SU-DHL-6 (cell line): ENCODE data around the gene NEUROG3.

ENCODE experiments used
- H2AFZ ChIP-seq: fragments of 200-600 bp; sonication (generic); 2 replicates; pipeline ENCODE4 v1.6.1; 2014; ENCODE audit warnings: low read depth, mild to moderate bottlenecking, moderate library complexity, mixed read lengths, antibody characterized with exemption, low read length; ENCODE audit not compliant: severe bottlenecking
- H3F3A ChIP-seq: fragments of 200-600 bp; shearing (Covaris generic); 2 replicates; pipeline ENCODE4 v1.6.0; 2016; ENCODE audit warnings: antibody characterized with exemption, mild to moderate bottlenecking; ENCODE audit not compliant: insufficient read depth
- H3K27ac ChIP-seq: fragments of 200-600 bp; sonication (generic); 2 replicates; pipeline ENCODE4 v1.5.1; 2016; ENCODE audit warnings: low read depth, mild to moderate bottlenecking, low read length, moderate library complexity, mixed read lengths
- H3K27me3 ChIP-seq: fragments of 200-600 bp; sonication (generic), shearing (Covaris generic); 2 replicates; pipeline ENCODE4 v1.6.0; 2014; ENCODE audit warnings: mild to moderate bottlenecking, low read length
- H3K36me3 ChIP-seq: fragments of 200-600 bp; sonication (generic); 2 replicates; pipeline ENCODE4 v1.6.1; 2014; ENCODE audit warnings: mild to moderate bottlenecking, low read length, mixed read lengths
- H3K4me2 ChIP-seq: fragments of 300-600, 200-600 bp; shearing (Covaris generic), sonication (generic); 2 replicates; pipeline ENCODE4 v1.6.0; 2014; ENCODE audit warnings: low read length, low read depth, mild to moderate bottlenecking; ENCODE audit not compliant: poor library complexity, severe bottlenecking
- H3K4me3 ChIP-seq: fragments of 200-600 bp; sonication (generic); 2 replicates; pipeline ENCODE4 v1.5.1; 2014; ENCODE audit warnings: antibody characterized with exemption, low read length, mild to moderate bottlenecking, mixed read lengths; ENCODE audit not compliant: insufficient read depth, poor library complexity, severe bottlenecking
- H3K79me2 ChIP-seq: fragments of 200-600 bp; sonication (generic); 2 replicates; pipeline ENCODE4 v1.6.1; 2014; ENCODE audit warnings: mild to moderate bottlenecking, low read length, moderate library complexity; ENCODE audit not compliant: insufficient read depth
- H3K9ac ChIP-seq: fragments of 200-600 bp; sonication (generic); 2 replicates; pipeline ENCODE4 v1.7.0; 2014; ENCODE audit warnings: mild to moderate bottlenecking, low read length
- H3K9me2 ChIP-seq: fragments of 200-600 bp; sonication (generic); replicated peaks from 2 replicates; pipeline ENCODE4 v1.6.1; 2014; ENCODE audit warnings: low read length; ENCODE audit not compliant: insufficient read depth
- H3K9me3 ChIP-seq: fragments of 200-600 bp; sonication (generic); 2 replicates; pipeline ENCODE4 v1.6.1; 2014; ENCODE audit warnings: low read length, mixed read lengths; ENCODE audit not compliant: insufficient read depth
- H4K20me1 ChIP-seq: fragments of 200-600 bp; sonication (generic); 2 replicates; pipeline ENCODE4 v1.6.1; 2014; ENCODE audit warnings: low read depth, mild to moderate bottlenecking, antibody characterized with exemption, low read length, moderate library complexity, mixed read lengths
- CTCF ChIP-seq: fragments of 200-600 bp; sonication (generic); IDR thresholded peaks from one replicate; pipeline ENCODE4 v1.5.1; 2017; ENCODE audit warnings: antibody characterized with exemption, mild to moderate bottlenecking, low read length, moderate library complexity; ENCODE audit not compliant: insufficient read depth, poor library complexity, severe bottlenecking
- EZH2phosphoT487 ChIP-seq: fragments of 200-600 bp; sonication (generic), shearing (Covaris generic); conservative IDR thresholded peaks from 2 replicates; pipeline ENCODE4 v1.6.1; 2018; ENCODE audit warnings: mild to moderate bottlenecking, antibody characterized with exemption, low read length, moderate library complexity, mixed read lengths

NEUROG3 gene

GRCh38 chr10:69568472-69569395, 4.5 kb downstream of the NEUROG3 start:
- no peak overlapping the region for H3K27ac ChIP-seq
- H3K36me3 ChIP-seq = no peaks in the 10 kb centered on the region
- H3K4me2 ChIP-seq = no peak overlapping the region
- H4K20me1 ChIP-seq = no peaks in the 10 kb centered on the region
- H2AFZ ChIP-seq = no peak overlapping the region
- no peaks in the 10 kb centered on the region for H3K27me3 ChIP-seq
- H3K9me2 ChIP-seq = no peaks in the 10 kb centered on the region
- no peaks in the 10 kb centered on the region for H3K9me3 ChIP-seq
- no peak overlapping the region for H3K4me3 ChIP-seq
- H3K9ac ChIP-seq = no peak overlapping the region
- H3F3A ChIP-seq = no peaks in the 10 kb centered on the region
- no peaks in the 10 kb centered on the region for H3K79me2 ChIP-seq
- TF ChIP-seq CTCF (no peak), EZH2phosphoT487 (no peak)

GRCh38 chr10:69567920-69568319, 5.3 kb downstream of the NEUROG3 start:
- Histone ChIP-seq H3K27me3 (no peaks in the 10 kb centered on the region), H3K4me3 (no peak overlapping the region), H3K9me2 (no peaks in the 10 kb centered on the region), H2AFZ (no peak overlapping the region), H3F3A (no peaks in the 10 kb centered on the region), H3K36me3 (no peaks in the 10 kb centered on the region), H3K79me2 (no peaks in the 10 kb centered on the region), H4K20me1 (no peaks in the 10 kb centered on the region), H3K9me3 (no peaks in the 10 kb centered on the region), H3K27ac (no peak overlapping the region), H3K4me2 (no peak overlapping the region), H3K9ac (no peak overlapping the region)
- TF ChIP-seq EZH2phosphoT487 (no peak), CTCF (no peak)

GRCh38 chr10:69562731-69563254, 10.4 kb downstream of the NEUROG3 start:
- Histone ChIP-seq H2AFZ (no peak overlapping the region), H3K79me2 (no peaks in the 10 kb centered on the region), H3K27me3 (no peaks in the 10 kb centered on the region), H3K9me2 (no peaks in the 10 kb centered on the region), H3K4me2 (no peak overlapping the region), H3K4me3 (no peak overlapping the region), H3K9ac (no peak overlapping the region), H3K9me3 (no peaks in the 10 kb centered on the region), H4K20me1 (no peaks in the 10 kb centered on the region), H3K36me3 (no peaks in the 10 kb centered on the region), H3F3A (no peaks in the 10 kb centered on the region), H3K27ac (no peak overlapping the region)
- no peak for TF ChIP-seq EZH2phosphoT487
- no peak for TF ChIP-seq CTCF
